HG03558 (cell line): ENCODE data around the gene PC.

Source experiments
- ATAC-seq: cut with Tn5 transposase; IDR thresholded peaks from one replicate; pipeline ENCODE4 v1.9.1; 2021; ENCODE audit warnings: moderate number of reproducible peaks; ENCODE audit not compliant: unreplicated experiment; ENCODE audit errors: extremely low read depth

PC gene

GRCh38 chr11:66886671-66887221 lies 71.4 kb downstream of the PC start:
- no peak for ATAC-seq

- ATAC-seq = no peak
These were observed 72.2 kb downstream of the PC start for GRCh38 chr11:66885950-66886440.

GRCh38 chr11:66885469-66885868 lies 72.7 kb downstream of the PC start:
- no peak for ATAC-seq

- no peak for ATAC-seq
These were observed 73.7 kb downstream of the PC start for GRCh38 chr11:66884443-66884842.

GRCh38 chr11:66883016-66883965 lies 74.9 kb downstream of the PC start:
- no peak for ATAC-seq

- no peak for ATAC-seq
These were observed 75.6 kb downstream of the PC start for GRCh38 chr11:66882561-66883015.

- ATAC-seq = no peak
These were observed 76.2 kb downstream of the PC start for GRCh38 chr11:66881927-66882452.

- no peak for ATAC-seq
These were observed 76.7 kb downstream of the PC start for GRCh38 chr11:66881451-66881835.

- no peak for ATAC-seq
These were observed 77.4 kb downstream of the PC start for GRCh38 chr11:66880496-66881450.

- ATAC-seq = no peak
These were observed 78.2 kb downstream of the PC start for GRCh38 chr11:66879999-66880398.

- ATAC-seq = no peak
These were observed 78.6 kb downstream of the PC start for GRCh38 chr11:66879583-66879982.

- no peak for ATAC-seq
These were observed 79.2 kb downstream of the PC start for GRCh38 chr11:66879000-66879399.

GRCh38 chr11:66878474-66878873 lies 79.7 kb downstream of the PC start:
- ATAC-seq = no peak

GRCh38 chr11:66877588-66878385 lies 80.4 kb downstream of the PC start:
- no peak for ATAC-seq

- no peak for ATAC-seq
These were observed 82.8 kb downstream of the PC start for GRCh38 chr11:66875378-66875777.

- no peak for ATAC-seq
These were observed 84.0 kb downstream of the PC start for GRCh38 chr11:66874232-66874631.

- no peak for ATAC-seq
These were observed 86.7 kb downstream of the PC start for GRCh38 chr11:66871521-66871901.

- no peak for ATAC-seq
These were observed 87.3 kb downstream of the PC start for GRCh38 chr11:66870616-66871520.
